ENCODE results near the gene ENKUR.
"Not testable (repeated sequence)": the region's sequence is repeated elsewhere in the genome, so short reads cannot be mapped to it uniquely, and the experiment has no call there.

The ENKUR gene

DNA sequence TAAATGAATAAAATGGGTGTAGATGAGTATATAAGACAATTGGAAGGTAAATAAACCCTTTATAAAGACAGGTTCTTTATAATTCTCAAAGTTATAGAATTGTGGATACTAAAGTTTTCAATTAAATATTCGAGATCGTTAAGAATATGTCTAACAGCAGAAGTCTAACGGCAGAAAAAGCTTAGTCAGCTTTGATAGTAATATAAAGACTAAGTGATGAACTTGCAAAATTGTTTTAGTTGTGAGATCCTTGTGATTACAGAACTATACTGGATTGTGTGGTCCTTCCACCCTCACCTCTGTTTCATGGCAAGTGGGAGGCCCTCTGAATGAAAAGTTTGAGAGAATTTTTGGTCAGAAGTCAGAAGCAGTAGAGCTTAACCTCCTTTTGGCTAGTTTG, 2.7 kb upstream of the ENKUR start:
- no peak for DNase-seq

DNA sequence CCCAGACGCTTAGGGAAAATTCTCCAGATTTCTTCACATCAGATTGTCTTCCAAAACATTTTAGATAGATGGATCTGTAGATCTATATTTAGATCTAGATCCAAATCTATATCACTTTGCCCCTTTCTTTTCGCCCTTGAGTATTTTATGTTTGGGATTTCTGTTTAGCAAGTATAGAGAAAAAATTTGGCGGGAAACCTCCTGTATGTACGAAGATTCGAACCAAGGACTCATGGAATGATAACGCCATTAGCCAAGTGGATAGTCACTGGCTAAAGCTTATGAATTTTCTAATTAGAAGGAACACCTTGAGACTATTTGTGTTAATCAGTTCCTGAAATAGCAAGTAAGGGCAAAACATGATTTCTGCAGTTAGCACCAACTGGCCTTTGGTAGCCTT, 1.7 kb upstream of the ENKUR start:
- DNase-seq, result no peak

DNA sequence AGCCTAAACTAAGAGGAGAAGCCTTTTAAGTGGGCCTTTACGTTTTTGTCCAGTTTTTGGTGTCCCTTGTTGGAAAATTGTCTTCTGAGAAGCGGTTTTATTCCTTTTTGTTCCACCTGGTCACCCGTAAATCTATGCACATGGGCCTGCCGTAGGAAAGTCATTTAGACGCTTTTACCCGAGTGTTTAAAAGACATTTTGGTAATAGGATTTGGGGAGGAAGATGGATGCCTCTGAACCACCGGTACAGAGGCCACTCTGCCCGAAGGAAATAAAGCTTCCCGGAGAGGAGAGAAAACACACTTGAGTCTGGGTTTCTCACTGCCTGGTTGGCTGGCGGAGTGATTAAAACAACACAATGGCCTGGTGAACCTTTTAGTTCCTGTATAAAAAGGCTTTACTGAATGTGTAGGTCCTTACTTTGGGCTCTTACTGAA, 1.2 kb upstream of the ENKUR start:
- peak; percentile 21 for DNase-seq

DNA sequence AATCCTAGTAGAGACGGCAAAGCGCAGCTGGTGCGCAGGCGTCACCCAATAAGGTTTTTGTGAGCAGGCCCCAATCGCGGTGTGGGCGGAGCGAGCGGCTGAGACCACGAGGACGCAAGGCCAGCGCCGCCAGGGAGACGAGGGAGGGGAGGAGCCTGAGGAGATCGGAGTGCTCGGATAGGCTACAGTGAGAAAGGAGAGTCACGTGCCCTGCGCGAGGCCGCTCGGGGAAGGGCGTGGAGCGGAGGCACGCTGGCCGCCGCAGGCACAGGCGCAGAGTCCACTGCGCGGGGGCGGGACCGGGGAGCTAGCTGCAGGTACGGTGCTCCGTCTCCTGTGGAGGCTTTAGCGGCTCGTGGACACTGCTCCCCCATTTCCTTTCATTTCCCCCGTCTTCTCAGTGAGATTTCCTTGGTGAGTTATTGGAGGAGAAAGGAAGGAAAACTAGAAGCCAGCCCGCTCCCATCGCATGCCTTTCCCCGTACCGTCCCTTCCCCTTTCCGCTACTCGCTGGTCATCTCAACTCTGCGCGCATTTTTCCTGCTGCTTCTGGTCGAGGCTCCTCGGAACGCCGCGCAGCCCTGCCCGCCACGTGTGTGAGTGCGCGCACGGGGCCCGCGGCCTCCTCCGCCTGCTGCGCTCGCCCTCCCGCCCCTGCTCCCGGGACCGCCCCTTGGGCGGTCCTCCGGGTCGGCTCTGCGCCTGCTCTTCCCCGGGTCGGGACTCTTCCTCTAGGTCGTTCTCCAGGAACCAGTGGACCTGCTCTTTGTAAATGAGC, 607 bp upstream of the ENKUR start, which contains the start of gene THNSL1:
TSS of gene THNSL1 (plus strand) at position 237 of the 778 bp plus-strand sequence. CDS start 6,612 bp downstream, outside the sequence.
- DNase-seq, result peak; percentile 98

DNA sequence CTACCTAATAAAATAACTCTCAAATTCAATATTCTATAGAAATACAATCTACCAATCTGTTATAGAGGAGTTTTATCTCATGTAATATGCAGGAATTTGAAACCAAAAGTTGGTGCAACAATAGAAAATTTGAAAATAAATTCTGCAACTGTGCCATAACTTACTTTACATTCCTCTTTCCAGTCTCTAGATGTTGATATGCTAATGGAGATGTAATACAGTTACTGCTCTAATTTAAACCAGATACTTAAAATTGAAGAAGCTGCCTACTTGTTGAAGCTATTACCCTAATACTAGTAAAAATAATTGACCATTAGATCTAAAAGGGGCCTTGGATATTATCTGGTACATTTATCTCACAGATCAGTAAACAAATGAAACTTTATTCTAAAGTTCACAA, 1.4 kb downstream of the ENKUR start:
- no peak for DNase-seq

DNA sequence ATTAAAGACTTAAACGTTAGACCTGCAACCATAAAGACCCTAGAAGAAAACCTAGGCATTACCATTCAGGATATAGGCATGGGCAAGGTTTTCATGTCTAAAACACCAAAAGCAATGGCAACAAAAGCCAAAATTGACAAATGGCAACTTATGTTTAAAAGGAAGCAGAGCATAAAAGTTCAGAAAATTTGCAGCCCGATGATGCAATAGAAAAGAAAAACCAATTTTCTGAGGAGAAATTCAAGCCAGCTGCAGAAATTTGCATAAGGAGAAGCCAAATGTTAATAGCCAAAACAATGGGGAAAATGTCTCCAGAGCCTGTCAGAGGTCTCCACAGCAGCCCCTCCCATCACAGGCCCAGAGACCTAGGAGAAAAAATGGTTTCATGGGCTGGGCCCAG, 4.4 kb downstream of the ENKUR start:
- DNase-seq, result not testable (repeated sequence)

DNA sequence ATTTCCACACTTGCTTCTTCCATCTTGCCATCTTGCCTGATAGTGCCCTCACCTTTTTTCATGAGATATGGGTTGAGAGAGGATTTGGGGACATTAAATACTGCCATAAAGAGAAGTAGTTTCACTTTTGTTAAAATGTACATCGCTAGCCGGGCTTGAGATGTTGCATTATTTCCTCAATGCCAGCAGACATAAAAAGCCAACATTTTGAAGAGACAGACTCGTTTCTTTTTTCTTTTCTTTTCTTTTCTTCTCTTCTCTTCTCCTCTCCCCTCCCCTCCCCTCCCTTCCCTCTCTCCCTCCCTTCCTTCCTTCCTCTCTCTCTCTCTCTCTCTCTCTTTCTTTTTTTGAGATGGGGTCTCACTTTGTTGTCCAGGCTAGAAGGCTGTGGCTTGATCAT, 17.9 kb downstream of the ENKUR start:
- DNase-seq, result no peak

DNA sequence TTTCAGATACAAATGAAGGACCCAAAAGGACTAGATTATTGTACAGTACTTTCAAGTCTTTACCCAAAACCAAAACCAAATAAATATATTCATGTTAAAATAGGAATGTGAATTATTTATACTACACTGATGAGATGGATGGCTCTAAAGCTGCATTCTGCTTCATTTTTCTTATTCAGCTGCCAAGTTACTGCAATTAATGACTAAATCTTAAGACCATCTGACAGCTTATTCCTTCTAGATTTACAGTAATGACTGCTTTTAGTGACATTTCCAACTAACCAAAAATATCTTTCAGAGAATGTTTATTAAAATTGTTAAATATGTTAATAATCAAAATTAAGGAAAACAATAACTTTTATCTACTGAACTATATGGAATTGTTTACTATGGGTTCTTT, 20.9 kb downstream of the ENKUR start:
- DNase-seq, result no peak

DNA sequence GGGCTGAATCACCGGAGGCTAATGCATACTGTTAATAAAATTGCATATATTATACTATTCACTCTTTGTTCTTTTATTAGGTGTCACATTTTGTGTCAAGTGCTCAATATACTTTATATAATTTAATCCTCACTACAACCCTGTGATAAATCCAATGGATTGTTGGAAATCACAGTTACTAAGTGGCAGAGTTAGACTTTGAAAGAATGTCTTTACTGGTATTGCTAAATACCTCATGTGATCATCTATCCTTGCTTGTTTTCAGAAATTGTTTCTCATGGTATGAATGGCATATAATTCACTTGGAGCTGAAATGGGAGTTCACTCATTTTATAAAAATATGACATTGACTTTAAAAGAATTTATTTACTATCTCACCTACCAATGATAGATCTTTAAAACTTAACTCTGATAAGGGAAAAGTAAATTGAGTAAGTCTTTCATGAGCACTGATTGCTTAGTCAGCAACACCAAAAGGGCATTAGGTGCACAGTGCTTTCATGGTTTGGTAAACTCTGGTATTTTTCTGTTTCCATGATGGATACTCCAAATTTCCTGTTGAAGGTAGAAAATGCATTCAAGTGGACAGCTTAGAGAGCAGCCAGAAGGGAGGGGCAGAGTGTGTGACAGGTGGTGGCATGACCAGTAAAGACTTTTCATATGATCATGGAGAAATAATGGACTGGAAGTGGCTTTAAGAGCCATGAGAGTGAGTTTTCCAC, 22.6 kb downstream of the ENKUR start:
- no peak for DNase-seq

DNA sequence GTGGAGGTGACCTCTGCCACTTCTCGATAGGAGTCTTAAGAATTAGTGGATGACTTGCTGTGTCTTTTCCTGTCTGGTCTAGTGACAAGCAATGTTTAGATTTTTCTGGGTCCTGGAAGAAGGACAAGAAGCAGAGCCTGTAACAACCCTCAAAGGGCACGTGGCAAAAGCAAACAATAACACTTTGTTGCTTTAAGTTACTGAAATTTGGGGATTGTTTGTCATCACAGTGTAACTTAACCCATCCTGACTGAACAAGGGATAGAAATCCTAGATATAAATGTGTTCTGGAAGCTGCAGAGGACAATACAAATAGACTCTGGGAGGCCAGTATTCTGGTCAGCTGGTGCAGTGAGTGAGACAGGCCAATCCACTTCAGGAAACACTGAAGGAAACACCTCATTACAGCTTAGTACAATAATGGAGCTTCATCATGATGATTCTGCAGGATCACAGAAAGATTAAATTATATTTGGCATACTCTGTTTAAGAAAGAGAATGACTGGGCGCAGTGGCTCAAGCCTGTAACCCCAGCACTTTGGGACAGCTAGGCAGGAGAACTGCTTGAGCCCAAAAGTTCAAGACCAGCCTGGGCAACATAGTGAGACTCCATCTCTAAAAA, 23.3 kb downstream of the ENKUR start:
- no peak for DNase-seq

DNA sequence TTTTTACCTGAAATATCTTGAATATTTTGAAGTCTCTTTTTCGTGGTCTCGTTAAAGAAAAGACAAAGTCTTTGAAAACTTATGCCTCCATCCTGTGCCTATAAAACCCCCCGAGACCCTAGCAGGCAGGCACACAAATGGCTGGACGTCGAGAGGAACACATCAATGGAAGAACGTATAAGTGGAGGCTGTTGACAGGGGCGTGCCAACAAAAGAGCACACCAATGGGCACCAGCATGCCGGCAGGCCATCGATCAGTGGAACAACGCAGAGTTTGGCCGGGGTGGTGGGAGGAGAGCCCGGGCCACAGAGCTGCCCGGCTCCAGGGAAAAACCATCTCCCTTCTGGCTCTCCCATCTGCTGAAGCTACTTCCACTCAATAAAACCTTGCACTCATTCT, 24.7 kb downstream of the ENKUR start:
- DNase-seq, result no peak

DNA sequence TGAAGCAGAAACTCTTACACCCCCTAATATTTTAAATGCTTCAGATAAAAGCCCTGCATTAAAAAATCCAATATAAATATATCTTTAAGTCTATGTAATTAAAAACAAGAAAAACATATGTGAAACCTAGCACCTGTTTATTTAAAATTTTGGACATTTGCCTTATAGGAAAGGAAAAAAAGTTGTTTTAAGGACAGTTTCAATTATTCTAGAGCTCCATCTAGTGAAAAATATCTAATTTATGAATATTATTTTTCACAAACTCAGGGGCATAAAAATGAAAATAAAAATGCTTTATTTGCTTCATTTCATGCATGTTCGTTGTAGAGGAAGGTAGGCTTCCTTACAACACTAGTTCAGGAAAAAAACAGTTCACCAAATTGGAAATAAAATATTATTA, 26.1 kb downstream of the ENKUR start:
- DNase-seq, result no peak

DNA sequence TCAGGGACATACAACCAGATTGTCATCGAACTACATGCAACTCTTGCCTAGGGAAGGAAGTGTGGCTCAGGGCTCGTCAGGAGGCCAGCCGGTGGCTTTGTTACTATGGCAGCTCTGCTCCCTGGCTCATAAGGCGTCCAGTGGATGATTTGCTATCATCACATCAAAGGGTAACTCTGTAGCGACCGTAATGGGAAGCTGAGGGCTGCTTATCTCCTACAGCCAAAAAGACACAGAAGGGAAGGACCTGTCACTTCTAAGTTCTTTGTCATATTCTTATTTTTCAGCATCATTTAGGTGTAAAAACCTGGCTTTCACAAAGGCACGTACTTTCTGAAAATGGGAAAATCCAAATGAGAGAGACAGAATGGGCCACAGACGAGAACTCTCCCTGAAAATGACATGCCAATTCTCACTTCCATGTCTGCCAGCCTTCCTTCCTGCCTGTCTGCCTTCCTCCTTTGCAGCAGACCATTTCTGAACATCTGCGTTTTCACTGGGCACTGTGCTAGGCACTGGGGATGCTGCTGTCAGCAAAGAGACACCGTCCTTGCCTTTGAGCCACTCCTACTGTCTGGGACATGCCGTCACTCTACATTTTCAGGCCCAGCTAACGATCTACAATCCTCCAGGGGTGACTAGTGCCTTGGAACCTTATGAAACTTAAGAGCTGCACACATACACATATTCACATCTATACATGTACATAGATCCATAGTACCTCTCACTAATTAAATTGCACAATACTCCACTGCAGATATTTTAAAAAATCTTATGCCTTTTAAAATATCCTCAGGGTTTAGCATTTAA, 26.9 kb downstream of the ENKUR start:
- DNase-seq, result no peak

DNA sequence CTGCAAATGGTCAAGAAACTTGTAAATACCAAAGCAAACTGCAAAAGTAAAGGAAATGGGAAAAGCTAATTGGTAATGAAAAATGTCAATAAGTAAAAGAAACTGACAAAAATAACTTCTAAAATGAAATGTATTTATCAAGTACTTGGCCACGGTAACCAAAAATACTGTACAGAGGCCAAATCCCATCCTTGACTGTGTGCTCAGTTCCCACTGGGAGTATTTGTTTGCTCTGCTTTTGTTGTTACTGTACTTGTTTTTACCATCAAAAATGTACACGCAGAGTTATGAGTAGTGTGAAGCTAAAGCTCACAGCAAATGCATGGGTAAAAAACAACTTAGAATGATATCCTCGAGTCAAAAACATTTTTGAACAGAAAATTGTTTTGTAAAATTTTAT, 31.1 kb downstream of the ENKUR start:
- DNase-seq, result no peak

DNA sequence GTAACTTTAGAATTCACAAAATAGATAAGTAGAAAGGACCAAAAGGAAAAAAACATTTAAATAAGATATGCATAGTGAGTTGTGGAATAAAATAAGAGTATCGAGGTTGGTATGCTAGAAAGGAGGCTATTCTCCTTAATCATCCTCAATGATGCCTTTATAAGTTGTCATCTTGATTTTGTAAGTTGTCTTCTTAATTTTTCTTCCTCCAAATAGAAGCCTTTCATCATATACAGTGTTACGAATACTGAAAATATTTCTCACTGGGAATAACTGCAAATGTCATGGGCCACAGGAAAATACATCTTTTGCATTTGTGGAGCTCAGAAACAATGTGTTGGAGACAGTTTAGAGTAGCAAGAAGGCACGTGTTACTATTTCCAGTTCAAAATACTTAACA, 32.0 kb downstream of the ENKUR start:
- no peak for DNase-seq

DNA sequence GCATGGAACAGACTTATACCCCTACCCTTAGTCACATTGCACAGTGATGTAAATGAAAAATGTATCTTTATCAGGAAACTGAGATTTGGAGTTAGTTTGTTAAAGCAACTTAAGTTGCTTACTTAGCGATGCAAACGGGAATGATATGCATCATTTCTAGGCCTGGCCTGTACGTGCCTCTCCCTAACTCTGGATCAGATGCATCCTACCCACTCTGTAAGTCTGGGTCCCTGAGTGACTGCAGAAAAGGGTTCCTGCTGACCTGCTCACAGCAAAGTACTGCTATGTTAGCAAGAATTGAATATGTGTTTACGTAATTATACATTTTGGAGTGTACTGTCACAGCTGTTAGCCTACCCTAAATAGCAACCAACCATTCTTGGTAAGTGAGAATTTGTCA, 32.8 kb downstream of the ENKUR start:
- no peak for DNase-seq

DNA sequence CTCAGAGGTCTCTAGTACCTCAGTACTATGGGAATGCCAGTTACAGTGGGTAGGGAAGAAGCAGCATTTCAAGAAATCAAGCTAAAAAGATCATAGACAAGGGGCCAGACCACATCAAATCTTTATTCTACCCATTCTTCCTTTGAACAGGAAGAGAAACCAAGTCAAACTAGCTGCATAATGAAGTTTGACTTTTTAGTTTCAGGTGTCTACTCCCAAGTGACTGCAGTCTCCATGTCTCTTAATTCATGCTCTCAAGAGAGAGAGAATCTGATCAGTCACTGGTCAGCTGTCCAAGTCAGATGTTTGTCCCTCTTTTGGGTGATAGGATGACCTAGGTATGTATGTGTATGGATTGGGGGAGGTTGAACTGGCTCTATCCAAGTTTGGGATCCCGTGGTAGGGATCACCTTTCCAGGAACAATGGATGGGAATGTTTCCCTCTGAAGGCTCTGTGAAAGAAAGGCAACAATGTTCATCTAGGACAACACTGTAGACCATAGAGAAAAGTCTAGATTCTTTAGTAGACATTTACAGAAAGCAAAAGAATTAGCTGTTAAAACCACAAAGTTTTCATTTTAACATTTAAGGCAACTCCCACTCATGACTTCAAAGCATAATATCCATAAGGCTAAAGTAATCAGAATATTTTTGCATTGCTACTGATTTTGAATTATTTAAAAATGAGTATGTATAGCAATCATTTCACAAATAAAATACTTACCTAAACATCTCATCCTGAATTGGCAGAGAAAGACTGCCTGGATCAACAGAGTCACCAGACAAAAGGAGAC, 33.4 kb downstream of the ENKUR start:
- DNase-seq, result no peak

DNA sequence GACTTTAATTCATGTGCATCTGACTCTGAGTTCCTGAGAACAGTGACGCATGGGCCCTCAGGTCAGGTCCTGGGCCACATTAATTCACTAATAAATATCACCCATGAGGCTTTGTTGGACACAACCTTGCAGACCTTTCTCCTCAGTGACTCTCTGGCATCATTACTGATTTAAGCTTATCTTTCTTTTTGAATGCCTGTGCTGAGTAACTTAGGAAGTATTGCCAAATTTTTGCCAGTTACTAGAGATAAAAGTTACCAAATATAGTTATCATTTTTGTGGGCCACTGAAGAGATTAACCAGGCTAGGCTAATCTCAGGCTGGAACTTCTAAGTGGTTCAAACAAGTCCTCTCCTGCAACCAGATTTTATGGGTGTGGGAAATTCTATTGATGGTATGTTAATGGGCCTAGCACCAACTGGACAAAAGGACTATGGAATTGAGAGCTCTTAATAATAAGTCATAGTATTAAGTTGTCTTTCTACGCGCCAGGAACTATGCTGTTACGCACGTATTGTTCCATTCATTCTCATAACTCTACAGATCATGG, 34.7 kb downstream of the ENKUR start:
- no peak for DNase-seq

DNA sequence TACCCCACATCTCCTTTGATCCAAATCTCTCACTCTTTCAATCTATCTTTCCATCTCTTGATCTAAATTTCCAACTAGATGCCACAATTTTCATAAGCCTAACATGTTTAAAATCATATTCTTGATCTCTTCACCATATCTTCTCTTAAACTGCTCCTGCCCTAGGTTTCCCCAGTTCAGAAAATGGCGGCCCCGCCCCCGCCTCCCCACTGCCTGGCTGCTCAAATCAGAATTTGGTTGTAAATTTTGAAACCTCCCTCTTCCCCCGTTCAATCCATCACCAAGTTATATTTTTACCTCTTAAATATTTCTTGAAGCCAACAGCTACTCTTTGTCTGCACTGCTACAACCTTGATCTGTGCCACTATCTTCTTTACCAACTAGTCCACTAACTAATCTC, 36.3 kb downstream of the ENKUR start:
- DNase-seq, result no peak

DNA sequence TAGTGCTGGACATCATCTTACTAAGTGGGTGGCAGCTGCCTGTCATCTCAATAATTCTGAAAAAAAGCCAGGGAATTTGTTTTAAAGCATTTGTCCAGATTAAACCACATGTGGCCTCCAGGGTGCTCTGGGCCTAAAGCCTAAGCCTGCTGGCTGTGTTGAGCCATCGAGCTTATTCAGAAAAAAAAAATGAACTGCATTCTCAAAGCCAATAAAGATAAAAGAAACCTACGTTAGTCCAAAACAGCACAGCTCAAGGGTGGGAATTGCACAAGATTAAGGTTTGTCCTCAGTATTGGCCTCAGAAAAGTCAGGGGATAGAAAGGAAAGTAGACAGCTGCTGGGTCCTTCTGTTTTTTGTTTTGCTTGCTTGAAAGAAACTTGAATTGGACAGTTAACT, 41.0 kb downstream of the ENKUR start:
- DNase-seq, result no peak

DNA sequence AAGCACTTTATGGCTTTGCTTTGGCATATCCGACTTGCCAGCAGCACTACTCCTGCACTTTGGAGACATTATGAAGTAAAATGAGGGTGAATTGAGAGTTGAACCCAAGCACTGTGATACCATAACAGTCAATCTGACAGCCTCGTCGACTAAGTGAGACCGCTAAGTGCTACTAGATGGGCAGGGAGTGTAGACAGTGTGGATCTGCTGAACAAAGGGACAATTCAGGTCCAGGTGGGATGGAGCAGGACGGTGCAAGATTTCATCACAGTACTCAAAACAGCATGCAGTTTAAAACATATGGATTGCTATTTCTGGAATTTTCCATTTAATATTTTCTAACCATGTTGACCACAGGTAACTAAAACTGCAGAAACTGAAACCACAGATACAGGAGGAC, 42.8 kb downstream of the ENKUR start:
- no peak for DNase-seq

DNA sequence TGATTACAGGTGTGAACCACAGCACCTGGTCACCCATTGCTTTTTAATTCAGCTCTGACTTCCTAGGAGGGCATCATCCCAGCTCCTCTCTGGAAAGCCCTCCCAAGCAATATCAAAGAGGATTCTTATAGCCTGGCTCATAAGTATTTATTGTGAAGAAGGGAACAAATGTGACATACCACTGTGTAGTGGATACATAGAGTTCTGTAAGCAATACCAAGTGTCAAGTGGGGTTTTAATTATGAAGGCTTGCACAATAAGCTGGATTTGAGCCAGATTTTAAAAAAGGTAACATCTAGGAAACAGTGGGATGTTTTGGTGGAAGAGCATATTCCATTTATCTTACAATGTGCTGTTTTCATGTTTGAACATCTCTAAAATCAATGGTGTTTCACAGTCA, 44.6 kb downstream of the ENKUR start:
- DNase-seq, result no peak

All from RPMI8226 (cell line).